Measurements from ENCODE around the gene DCTN2.

DNA sequence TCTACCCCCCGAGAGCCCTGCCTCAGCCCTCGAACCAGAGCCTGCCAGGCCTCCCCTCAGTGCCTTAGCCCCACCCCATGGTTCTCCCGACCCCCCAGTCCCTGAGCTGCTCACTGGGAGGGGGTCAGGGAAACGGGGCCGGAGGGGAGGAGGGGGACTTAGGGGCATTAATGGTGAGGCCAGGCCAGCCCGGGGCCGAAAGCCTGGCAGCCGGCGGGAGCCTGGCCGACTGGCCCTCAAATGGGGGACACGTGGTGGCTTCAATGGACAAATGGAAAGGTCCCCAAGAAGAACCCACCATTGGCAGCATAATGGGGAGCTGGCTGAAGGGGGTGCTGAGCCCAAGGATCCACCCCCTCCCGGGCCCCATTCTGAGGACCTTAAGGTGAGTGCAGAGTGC, 18.8 kb downstream of the DCTN2 start:
- TF ChIP-seq, protein P1, sequence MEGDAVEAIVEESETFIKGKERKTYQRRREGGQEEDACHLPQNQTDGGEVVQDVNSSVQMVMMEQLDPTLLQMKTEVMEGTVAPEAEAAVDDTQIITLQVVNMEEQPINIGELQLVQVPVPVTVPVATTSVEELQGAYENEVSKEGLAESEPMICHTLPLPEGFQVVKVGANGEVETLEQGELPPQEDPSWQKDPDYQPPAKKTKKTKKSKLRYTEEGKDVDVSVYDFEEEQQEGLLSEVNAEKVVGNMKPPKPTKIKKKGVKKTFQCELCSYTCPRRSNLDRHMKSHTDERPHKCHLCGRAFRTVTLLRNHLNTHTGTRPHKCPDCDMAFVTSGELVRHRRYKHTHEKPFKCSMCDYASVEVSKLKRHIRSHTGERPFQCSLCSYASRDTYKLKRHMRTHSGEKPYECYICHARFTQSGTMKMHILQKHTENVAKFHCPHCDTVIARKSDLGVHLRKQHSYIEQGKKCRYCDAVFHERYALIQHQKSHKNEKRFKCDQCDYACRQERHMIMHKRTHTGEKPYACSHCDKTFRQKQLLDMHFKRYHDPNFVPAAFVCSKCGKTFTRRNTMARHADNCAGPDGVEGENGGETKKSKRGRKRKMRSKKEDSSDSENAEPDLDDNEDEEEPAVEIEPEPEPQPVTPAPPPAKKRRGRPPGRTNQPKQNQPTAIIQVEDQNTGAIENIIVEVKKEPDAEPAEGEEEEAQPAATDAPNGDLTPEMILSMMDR (conservative IDR thresholded peaks at IDR 0.05; ENCODE audit: low read depth, low read length), result no peak
- no peak for TF ChIP-seq EZH2 (IDR thresholded peaks at IDR 0.05; ENCODE audit: borderline replicate concordance, low read depth, low read length, poor library complexity, severe bottlenecking)

All from A673 (cell line).